DOHH2 (cell line): ENCODE results near the gene TCL1B.

Experiments used
- H3F3A ChIP-seq: fragments of 200-600 bp; sonication (generic), shearing (Covaris generic); 2 replicates; pipeline ENCODE4 v1.6.0; 2016; ENCODE audit warnings: antibody characterized with exemption, mild to moderate bottlenecking; ENCODE audit not compliant: control insufficient read depth, insufficient read depth
- H3K27ac ChIP-seq: fragments of 200-600 bp; sonication (generic); 2 replicates; pipeline ENCODE4 v1.5.1; 2014; ENCODE audit warnings: low read depth, mild to moderate bottlenecking, low read length, moderate library complexity
- H3K27me3 ChIP-seq: fragments of 200-600 bp; sonication (generic); 2 replicates; pipeline ENCODE4 v1.6.1; 2014; ENCODE audit warnings: mild to moderate bottlenecking, low read length, mixed read lengths; ENCODE audit not compliant: control insufficient read depth
- H3K36me3 ChIP-seq: fragments of 200-600 bp; sonication (generic); 2 replicates; pipeline ENCODE4 v1.6.1; 2014; ENCODE audit warnings: mild to moderate bottlenecking, low read length, moderate library complexity, mixed read lengths; ENCODE audit not compliant: control insufficient read depth
- H3K4me1 ChIP-seq: fragments of 200-600 bp; sonication (generic); 2 replicates; pipeline ENCODE4 v1.6.1; 2014; ENCODE audit warnings: mild to moderate bottlenecking, low read length, mixed read lengths; ENCODE audit not compliant: control insufficient read depth
- H3K4me2 ChIP-seq: fragments of 200-600 bp; sonication (generic); 2 replicates; pipeline ENCODE4 v1.6.0; 2014; ENCODE audit warnings: mild to moderate bottlenecking, low read length, moderate library complexity
- H3K4me3 ChIP-seq: fragments of 200-600 bp; sonication (generic); 2 replicates; pipeline ENCODE4 v1.5.1; 2014; ENCODE audit warnings: mild to moderate bottlenecking, low read length, mixed read lengths
- H3K79me2 ChIP-seq: fragments of 200-600 bp; sonication (generic); 2 replicates; pipeline ENCODE4 v1.6.1; 2014; ENCODE audit warnings: mild to moderate bottlenecking, low read length, mixed read lengths; ENCODE audit not compliant: control insufficient read depth
- H3K9me2 ChIP-seq: fragments of 200-600 bp; sonication (generic); replicated peaks from 2 replicates; pipeline ENCODE4 v1.6.1; 2014; ENCODE audit warnings: mild to moderate bottlenecking, low read length, mixed read lengths; ENCODE audit not compliant: control insufficient read depth
- H3K9me3 ChIP-seq: fragments of 200-600 bp; sonication (generic); 2 replicates; pipeline ENCODE4 v1.6.1; 2014; ENCODE audit warnings: antibody characterized with exemption, low read length, mixed read lengths; ENCODE audit not compliant: control insufficient read depth, insufficient read depth
- H4K20me1 ChIP-seq: fragments of 200-600 bp; sonication (generic); 2 replicates; pipeline ENCODE4 v1.6.0; 2014; ENCODE audit warnings: low read depth, mild to moderate bottlenecking, antibody characterized with exemption, low read length, moderate library complexity; ENCODE audit not compliant: control insufficient read depth, insufficient read depth
- CTCF ChIP-seq: fragments of 200-600 bp; sonication (generic); IDR thresholded peaks from one replicate; pipeline ENCODE4 v1.5.1; 2014; ENCODE audit warnings: antibody characterized with exemption, mild to moderate bottlenecking, low read depth, low read length; ENCODE audit not compliant: poor library complexity, severe bottlenecking
- EZH2phosphoT487 ChIP-seq: fragments of 200-600 bp; sonication (generic); IDR thresholded peaks from 2 replicates; pipeline ENCODE4 v1.6.1; 2017; ENCODE audit warnings: borderline replicate concordance, mild to moderate bottlenecking, antibody characterized with exemption, low read length, moderate library complexity, mixed read lengths

The TCL1B gene

GRCh38 chr14:95677179-95677835 lies 8.9 kb upstream of the TCL1B start:
- H3K36me3 ChIP-seq, result no peaks in the 10 kb centered on the region
- no peak overlapping the region for H3K4me3 ChIP-seq
- H3K27ac ChIP-seq, result no peak overlapping the region
- no peaks in the 10 kb centered on the region for H3K9me2 ChIP-seq
- peaks cover 13% of the 10 kb centered on the region for H3K27me3 ChIP-seq
- no peak for TF ChIP-seq EZH2phosphoT487
- TF ChIP-seq CTCF, result no peak
- H3F3A ChIP-seq, result 0 out of 2 replicates have a peak, but pooled peaks cover 3% of the 10 kb centered on the region
- 0 out of 2 replicates have a peak, but pooled peaks cover 5% of the 10 kb centered on the region for H3K9me3 ChIP-seq
- no peak overlapping the region for H3K4me2 ChIP-seq
- H3K79me2 ChIP-seq, result no peaks in the 10 kb centered on the region
- no peaks in the 10 kb centered on the region for H4K20me1 ChIP-seq
- H3K4me1 ChIP-seq, result peaks cover 13% of the 10 kb centered on the region

- Histone ChIP-seq H3K36me3 (no peaks in the 10 kb centered on the region), H3K9me3 (0 out of 2 replicates have a peak, but pooled peaks cover 5% of the 10 kb centered on the region), H3K9me2 (no peaks in the 10 kb centered on the region), H4K20me1 (no peaks in the 10 kb centered on the region), H3K79me2 (no peaks in the 10 kb centered on the region), H3F3A (0 out of 2 replicates have a peak, but pooled peaks cover 4% of the 10 kb centered on the region), H3K27ac (no peak overlapping the region), H3K27me3 (peaks cover 26% of the 10 kb centered on the region), H3K4me2 (no peak overlapping the region), H3K4me3 (no peak overlapping the region), H3K4me1 (peaks cover 16% of the 10 kb centered on the region)
- no peak for TF ChIP-seq EZH2phosphoT487
- no peak for TF ChIP-seq CTCF
Observed at GRCh38 chr14:95679148-95679815, 6.9 kb upstream of the TCL1B start.

- H3K36me3 ChIP-seq, result no peaks in the 10 kb centered on the region
- H3F3A ChIP-seq, result 0 out of 2 replicates have a peak, but pooled peaks cover 4% of the 10 kb centered on the region
- H4K20me1 ChIP-seq, result no peaks in the 10 kb centered on the region
- no peak overlapping the region for H3K27ac ChIP-seq
- H3K9me2 ChIP-seq, result no peaks in the 10 kb centered on the region
- H3K4me1 ChIP-seq, result peaks cover 16% of the 10 kb centered on the region
- no peaks in the 10 kb centered on the region for H3K79me2 ChIP-seq
- peak overlapping the region; percentile 31 for H3K4me2 ChIP-seq
- 0 out of 2 replicates have a peak, but pooled peaks cover 5% of the 10 kb centered on the region for H3K9me3 ChIP-seq
- peaks cover 34% of the 10 kb centered on the region for H3K27me3 ChIP-seq
- no peak for TF ChIP-seq EZH2phosphoT487
- no peak for TF ChIP-seq CTCF
- H3K4me3 ChIP-seq, result no peak overlapping the region
Observed at GRCh38 chr14:95679998-95680735, 6.1 kb upstream of the TCL1B start.
